Measurements from ENCODE around the gene JAKMIP1.

The JAKMIP1 gene

GRCh38 chr4:6086846-6087245 lies 113.5 kb downstream of the JAKMIP1 start:
- no peak for DNase-seq

GRCh38 chr4:6085691-6086628 lies 114.4 kb downstream of the JAKMIP1 start:
- DNase-seq: no peak

DNA sequence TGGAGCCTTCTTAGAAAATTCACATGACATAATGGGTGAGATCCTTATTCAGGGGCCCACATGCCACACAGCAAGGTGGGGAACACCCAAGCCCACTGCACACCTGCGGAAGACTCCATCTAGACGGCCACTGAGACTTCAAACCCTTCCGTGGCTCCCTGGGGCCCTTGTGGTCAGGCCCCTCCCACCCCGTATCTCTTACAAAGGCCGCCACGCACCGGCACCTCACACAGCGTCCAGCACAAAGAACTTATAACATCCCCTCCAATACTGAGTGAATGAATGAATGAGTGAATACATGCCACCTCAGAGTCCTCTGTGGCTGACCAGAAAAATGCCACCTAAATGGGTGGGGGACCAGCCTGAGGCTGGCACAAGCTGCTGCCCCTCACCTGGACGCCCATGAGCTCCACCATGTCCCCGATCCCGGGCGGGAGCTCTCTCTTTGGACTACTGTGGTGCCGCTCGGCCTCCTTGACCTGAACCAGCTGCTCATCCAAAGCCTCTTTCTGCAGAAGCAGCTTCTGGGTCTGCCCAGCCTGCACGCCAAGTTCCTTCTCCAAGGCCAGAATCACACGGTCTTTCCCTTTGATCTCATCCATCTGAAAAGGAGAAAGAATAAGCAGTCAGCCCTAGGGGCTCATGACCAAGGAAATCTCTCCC lies 115.2 kb downstream of the JAKMIP1 start:
- no peak for DNase-seq

- no peak for DNase-seq
Measured at GRCh38 chr4:6079965-6080364, 120.4 kb downstream of the JAKMIP1 start.

- no peak for DNase-seq
Measured at GRCh38 chr4:6078560-6078959, 121.8 kb downstream of the JAKMIP1 start.

DNA sequence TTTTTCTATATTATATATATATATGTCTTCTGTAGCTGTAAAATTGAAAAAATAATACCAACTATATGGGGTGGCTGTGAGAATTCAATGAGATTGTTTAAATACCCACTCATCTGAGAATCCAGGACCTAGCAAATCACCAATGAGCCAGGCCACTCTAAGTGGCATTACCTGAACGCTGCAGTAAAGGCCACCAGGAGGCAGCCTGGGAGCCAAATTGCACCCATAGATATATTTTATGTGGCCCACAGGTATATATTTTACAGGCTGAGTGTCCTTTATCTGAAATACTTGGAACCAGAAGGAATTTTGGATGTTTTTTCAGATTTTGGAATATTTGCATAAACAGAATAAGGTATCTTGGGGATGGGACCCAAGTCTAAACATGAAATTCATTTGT lies 124.0 kb downstream of the JAKMIP1 start:
- no peak for DNase-seq

DNA sequence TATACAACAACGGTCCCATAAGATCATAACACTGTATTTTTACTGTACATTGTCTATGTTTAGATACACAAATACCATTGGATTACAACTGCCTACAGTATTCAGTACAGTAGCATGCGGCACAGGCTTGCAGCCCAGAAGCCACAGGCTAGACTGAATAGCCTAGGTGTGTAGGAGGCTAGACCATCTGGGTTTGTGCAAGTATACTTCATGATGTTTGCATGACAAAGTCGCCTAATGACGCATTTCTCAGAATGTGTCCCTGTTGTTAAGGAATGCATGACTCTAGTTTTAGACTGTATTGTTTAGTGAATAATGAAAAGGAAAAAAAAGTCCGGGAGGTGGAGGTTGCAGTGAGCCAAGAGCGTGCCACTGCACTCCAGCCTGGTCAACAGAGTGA lies 125.6 kb downstream of the JAKMIP1 start:
- DNase-seq: no peak

GRCh38 chr4:6071959-6072720 lies 128.2 kb downstream of the JAKMIP1 start:
- DNase-seq: no peak

- DNase-seq: no peak
Measured at GRCh38 chr4:6071191-6071958, 129.0 kb downstream of the JAKMIP1 start.

GRCh38 chr4:6069845-6070709 lies 130.3 kb downstream of the JAKMIP1 start:
- DNase-seq: no peak

- no peak for DNase-seq
Measured at GRCh38 chr4:6068986-6069385, 131.4 kb downstream of the JAKMIP1 start.

DNA sequence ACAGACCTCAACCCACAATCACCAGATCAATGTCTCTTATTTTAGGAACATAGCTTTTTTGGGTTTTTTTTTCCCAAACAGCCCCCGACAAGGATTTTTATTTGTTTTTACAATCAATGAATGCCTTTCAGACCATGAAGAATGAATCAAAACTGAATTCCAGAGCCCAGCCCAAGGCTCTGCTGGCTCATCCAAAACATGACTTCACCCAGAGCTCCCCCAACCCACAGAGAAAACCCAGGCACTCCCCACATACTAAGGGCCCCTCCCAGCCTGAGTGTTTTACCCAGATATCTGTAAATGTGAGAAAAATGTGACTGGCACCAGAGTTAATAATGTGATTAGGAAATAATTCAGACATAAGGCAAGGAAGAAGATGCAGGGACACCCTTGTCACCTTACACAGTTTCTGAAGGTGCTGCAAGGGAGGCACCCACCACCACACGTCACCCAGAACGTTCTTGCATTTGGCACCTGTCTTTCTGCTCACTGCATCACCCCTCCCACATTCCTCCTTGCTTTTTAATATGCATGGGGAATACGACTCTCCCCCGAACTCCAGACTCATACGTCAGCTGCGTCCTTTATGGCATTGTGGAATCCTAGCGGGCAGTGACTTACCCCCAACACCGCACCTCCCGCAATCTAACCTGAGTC lies 134.3 kb downstream of the JAKMIP1 start:
- DNase-seq: no peak

GRCh38 chr4:6065166-6065565 lies 135.2 kb downstream of the JAKMIP1 start:
- no peak for DNase-seq

- DNase-seq: no peak
Measured at GRCh38 chr4:6064383-6064782, 136.0 kb downstream of the JAKMIP1 start.

GRCh38 chr4:6063684-6064083 lies 136.7 kb downstream of the JAKMIP1 start:
- no peak for DNase-seq

DNA sequence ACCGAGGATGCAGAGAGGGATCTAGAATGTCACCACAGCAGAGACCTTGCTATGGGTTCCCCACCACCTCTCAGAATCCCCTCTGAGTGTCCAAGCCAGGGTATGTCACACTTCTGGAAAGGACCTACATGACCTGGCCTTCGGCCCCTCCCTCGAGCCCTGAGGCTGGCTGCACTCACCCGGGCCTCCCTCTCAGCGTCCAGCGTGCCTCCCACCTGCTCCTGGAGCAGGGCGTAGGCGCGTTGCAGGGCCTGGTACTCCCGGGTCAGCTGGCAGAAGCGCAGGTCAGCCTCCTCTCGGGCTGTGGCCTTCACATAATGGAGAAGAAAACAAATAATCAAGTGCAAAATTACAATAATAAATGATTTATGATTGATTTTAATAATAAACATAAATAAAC lies 138.2 kb downstream of the JAKMIP1 start:
- no peak for DNase-seq

DNA sequence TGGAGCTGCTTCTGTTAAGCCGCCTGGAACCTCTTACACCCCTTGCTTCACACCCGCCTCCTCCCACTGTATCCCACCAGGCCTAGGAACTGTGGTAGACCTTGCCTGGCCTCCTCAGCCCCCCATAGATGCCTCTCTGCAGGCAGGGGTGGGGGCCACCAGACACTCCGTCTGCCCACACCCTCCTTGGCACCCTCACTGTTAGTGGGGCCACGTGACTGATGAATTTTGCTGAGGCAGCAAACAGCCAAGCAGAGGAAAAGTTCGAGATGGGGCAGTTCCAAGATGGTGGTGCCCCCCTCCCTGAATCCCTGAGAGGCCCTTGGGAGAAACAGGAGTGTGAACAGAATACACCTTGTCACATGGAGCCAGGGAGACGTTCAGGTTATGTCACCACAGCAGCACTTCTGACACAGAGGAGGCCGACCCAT lies 141.0 kb downstream of the JAKMIP1 start:
- no peak for DNase-seq

DNA sequence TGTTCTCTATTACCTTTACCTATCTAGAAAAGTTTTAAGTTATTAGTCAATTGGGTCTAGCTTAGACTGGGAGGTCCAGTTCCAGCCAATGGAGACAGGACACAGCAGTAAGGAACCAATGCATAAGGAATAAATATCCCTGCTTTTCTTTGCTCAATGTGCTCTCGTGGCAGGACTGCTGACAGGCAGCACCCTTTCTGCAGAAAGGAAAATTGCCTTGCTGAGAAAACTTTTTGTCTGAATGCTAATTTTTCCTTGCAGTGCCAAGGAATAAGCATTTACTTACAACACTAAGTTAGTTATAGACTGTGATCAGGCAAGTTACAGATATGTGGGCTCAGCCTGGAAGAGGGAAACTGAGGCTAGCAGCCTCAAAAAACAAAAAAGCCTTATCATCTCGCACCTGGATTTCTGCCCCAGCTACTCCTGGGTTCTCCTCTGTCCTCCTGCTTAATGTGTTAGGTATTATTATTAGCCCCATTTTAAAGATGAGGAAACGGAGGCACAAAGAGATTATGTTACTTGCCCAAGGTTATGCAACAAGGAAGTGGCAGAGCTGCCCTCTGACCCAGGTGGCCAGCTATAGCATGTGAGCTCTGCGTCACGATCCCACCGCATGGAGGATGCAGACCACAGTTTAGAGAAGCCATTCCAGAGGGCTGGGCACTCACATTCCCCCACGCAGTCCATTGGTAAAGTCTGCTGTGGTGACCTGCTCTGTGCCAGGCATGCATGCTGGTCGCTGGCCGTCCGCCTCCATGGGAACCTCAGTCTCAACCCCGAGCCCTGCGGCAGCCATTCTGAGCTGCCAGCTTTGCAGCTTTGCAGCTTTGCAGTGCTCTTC lies 141.6 kb downstream of the JAKMIP1 start:
- no peak for DNase-seq

- no peak for DNase-seq
Measured at GRCh38 chr4:6056976-6057766, 143.2 kb downstream of the JAKMIP1 start.

Measured in retina (tissue), 1 donor.